Sigmoid colon (tissue), 7 donors: Measurements from ENCODE around the gene TSPAN4. TPM values are rescaled to one million over a fixed set of nuclear protein-coding genes. Genes with fewer than 3 reads are reported as not detected.

Source experiments
- DNase-seq: peaks from one replicate; pipeline ENCODE4 v3.0.0-alpha.2; 2019
- H3K27ac ChIP-seq, 4 donors: fragments of 200-600 bp; sonication (generic); one replicate each; pipeline ENCODE4 v1.5.1; 2016 to 2019; ENCODE audit warnings: mild to moderate bottlenecking in 1 of 4
- H3K27me3 ChIP-seq, 3 donors: fragments of 200-600 bp; sonication (generic); one replicate each; pipeline ENCODE4 v1.5.1; 2019; ENCODE audit warnings: mild to moderate bottlenecking in 1 of 3
- H3K36me3 ChIP-seq, 4 donors: fragments of 200-600 bp; sonication (generic); one replicate each; pipeline ENCODE4 v1.5.1; 2016 to 2019
- H3K4me1 ChIP-seq, 4 donors: fragments of 200-600 bp; sonication (generic); one replicate each; pipeline ENCODE4 v1.5.1; 2017 to 2019
- H3K4me3 ChIP-seq, 4 donors: fragments of 200-600 bp; sonication (generic); one replicate each; pipeline ENCODE4 v1.5.1; 2017 to 2019; ENCODE audit warnings: mild to moderate bottlenecking in 2 of 4, moderate library complexity in 1 of 4
- H3K9me3 ChIP-seq, 4 donors: fragments of 200-600 bp in 3 of 4; sonication (generic) in 3 of 4; one replicate each; pipeline versions ENCODE4 v1.5.1 to v1.6.1; 2013 to 2019
- EP300 ChIP-seq, 4 donors: sonication (generic); formaldehyde crosslinking; IDR thresholded peaks; one replicate each; pipeline ENCODE4 v1.6.1; 2017; ENCODE audit warnings: antibody characterized with exemption in 4 of 4
- POLR2A ChIP-seq, 2 donors: fragments of 450-650 bp; IDR thresholded peaks; one replicate each; pipeline ENCODE4 v1.6.1; 2016; ENCODE audit warnings: antibody characterized with exemption in 2 of 2, mild to moderate bottlenecking in 2 of 2, moderate library complexity in 2 of 2
- POLR2AphosphoS5 ChIP-seq, 4 donors: sonication (generic); formaldehyde crosslinking; IDR thresholded peaks; one replicate each; pipeline ENCODE4 v1.6.1; 2017; ENCODE audit warnings: antibody characterized with exemption in 4 of 4
- WGBS, 2 donors: extraction: QIAGEN DNeasy Blood & Tissue Kit; methylation state at CpG; one replicate each; pipeline ENCODE4 v1.1.7; 2013; 5-methylcytosine and 5-hydroxymethylcytosine counted together
- intact Hi-C: fragments of 100-400 bp; cut with DNase I; formaldehyde crosslinking; loops from one replicate; pipeline ENCODE4 v1.15.1; 2023
- polyA plus RNA-seq, 3 donors: library from polyadenylated mRNA; stranded (reverse); fragments of 200-250 nt; gene quantifications; one replicate each; pipeline ENCODE4 v1.2.3, GENCODE V29; 2013
- total RNA-seq, 4 donors: library from RNA; depleted of rRNA; stranded (reverse); fragments of >200 nt; gene quantifications; one replicate each; pipeline ENCODE4 v1.1.0, GENCODE V29; 2016
- TF ChIP-seq, protein P1 (sequence below), 4 experiments: fragments of 450-650 bp in 3 of 4; fragments of 200-600 bp in 1 of 4; IDR thresholded peaks; one replicate each; pipeline ENCODE4 v1.5.1; 2016 to 2019; ENCODE audit warnings: antibody characterized with exemption in 4 of 4, mild to moderate bottlenecking in 3 of 4, moderate library complexity in 2 of 4
- donor health status: healthy with polysubstance abuse.
- donor health status: Bipolar disorder and iron deficiency.
- donor health status: healthy.

TSPAN4 gene
- total and polyA plus RNA-seq, 7 donors = 8.8 to 92.7 (median 79.2) TPM

- intact Hi-C loops = no loop called here
- DNase-seq = no peak
- no peak for TF ChIP-seq POLR2AphosphoS5 (IDR thresholded peaks at IDR 0.05)
- TF ChIP-seq, protein P1, sequence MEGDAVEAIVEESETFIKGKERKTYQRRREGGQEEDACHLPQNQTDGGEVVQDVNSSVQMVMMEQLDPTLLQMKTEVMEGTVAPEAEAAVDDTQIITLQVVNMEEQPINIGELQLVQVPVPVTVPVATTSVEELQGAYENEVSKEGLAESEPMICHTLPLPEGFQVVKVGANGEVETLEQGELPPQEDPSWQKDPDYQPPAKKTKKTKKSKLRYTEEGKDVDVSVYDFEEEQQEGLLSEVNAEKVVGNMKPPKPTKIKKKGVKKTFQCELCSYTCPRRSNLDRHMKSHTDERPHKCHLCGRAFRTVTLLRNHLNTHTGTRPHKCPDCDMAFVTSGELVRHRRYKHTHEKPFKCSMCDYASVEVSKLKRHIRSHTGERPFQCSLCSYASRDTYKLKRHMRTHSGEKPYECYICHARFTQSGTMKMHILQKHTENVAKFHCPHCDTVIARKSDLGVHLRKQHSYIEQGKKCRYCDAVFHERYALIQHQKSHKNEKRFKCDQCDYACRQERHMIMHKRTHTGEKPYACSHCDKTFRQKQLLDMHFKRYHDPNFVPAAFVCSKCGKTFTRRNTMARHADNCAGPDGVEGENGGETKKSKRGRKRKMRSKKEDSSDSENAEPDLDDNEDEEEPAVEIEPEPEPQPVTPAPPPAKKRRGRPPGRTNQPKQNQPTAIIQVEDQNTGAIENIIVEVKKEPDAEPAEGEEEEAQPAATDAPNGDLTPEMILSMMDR (IDR thresholded peaks at IDR 0.05) = no peak
- TF ChIP-seq POLR2A (IDR thresholded peaks at IDR 0.05) = no peak
- no peak for TF ChIP-seq EP300 (IDR thresholded peaks at IDR 0.05)
- Histone ChIP-seq H3K36me3 (peaks cover 18 to 47% (median 32%) of the 10 kb centered on the region in 4 donors), H3K27me3 (no peaks in the 10 kb centered on the region), H3K4me3 (no peak overlapping the region), H3K4me1 (peaks cover 0 to 16% (median 13%) of the 10 kb centered on the region in 4 donors), H3K27ac (peak overlapping the region in 3 of 4 donors; percentile 35 to 51 (median 35)), H3K9me3 (no peaks in the 10 kb centered on the region)
- WGBS, 2 donors = 87 to 90% methylated on average over 17 of the region's 17 CpGs
Measured at GRCh38 chr11:897253-898142, 54.8 kb downstream of the TSPAN4 start.

DNA sequence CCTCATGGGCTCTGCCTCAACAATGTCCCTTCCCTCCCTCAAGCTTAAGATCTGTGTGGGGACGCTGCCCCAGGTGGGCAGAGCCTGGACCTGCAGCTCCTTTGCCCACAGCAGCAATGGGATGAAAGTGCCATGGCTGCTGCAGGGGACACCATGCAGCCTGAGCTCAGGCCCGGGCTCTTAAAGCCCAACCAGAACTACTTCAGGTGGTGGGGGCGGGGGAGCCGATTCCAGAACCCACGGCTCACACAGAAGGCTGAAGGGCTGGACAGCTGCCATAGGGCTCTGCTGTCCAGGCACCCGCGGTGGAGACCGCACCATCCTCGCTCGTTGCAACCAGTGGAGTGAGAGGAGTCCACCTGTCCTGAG lies 55.5 kb downstream of the TSPAN4 start:
- Histone ChIP-seq H3K27me3 (no peaks in the 10 kb centered on the region), H3K36me3 (peaks cover 18 to 53% (median 38%) of the 10 kb centered on the region in 4 donors), H3K4me3 (no peak overlapping the region), H3K9me3 (no peaks in the 10 kb centered on the region), H3K27ac (peak overlapping the region in 3 of 4 donors; percentile 35 to 51 (median 35)), H3K4me1 (peaks cover 0 to 16% (median 13%) of the 10 kb centered on the region in 4 donors)
- WGBS, 2 donors = 81 to 85% methylated on average over 10 of the region's 10 CpGs
- no peak for TF ChIP-seq POLR2AphosphoS5 (IDR thresholded peaks at IDR 0.05)
- TF ChIP-seq, protein P1 (IDR thresholded peaks at IDR 0.05) = no peak
- TF ChIP-seq EP300 (IDR thresholded peaks at IDR 0.05) = no peak
- TF ChIP-seq POLR2A (IDR thresholded peaks at IDR 0.05) = no peak
- no peak for DNase-seq
- intact Hi-C loops = no loop called here

DNA sequence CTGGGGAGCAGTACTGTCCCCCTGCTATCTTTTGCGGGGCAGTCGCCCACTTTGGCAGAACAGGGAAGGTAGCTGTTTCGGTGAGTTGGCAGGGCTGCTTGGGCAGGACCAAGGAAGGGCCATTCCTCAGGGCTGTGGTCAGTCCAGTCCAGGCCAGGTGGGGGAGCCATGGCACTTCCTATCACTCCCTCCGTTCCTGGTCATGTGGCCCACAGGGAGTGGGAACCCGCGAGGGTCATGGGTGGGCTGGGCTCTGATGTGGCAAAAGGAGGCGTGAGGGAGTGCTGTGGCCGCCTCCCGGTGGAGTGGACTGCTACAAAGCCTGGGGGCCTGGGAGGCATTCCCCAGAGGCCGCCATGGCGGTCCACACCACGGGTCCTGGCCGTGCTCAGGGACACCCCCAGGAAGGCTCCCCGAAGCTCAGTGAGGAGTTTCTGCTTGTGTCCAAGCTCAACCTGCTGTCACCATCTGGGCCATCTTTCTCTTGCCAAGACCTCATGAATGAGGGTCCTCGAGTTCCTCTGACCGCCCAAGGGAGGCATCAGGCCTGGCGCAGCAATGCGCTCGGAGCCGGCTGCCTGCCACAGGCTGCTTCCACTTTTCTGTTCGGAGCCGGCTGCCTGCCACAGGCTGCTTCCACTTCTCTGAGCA lies 56.0 kb downstream of the TSPAN4 start:
- TF ChIP-seq POLR2A (IDR thresholded peaks at IDR 0.05) (no peak), POLR2AphosphoS5 (IDR thresholded peaks at IDR 0.05) (no peak), EP300 (IDR thresholded peaks at IDR 0.05) (no peak)
- TF ChIP-seq, protein P1 (IDR thresholded peaks at IDR 0.05) = no peak
- H3K4me1 ChIP-seq = peaks cover 0 to 16% (median 13%) of the 10 kb centered on the region in 4 donors
- peak overlapping the region in 1 of 4 donors; percentile 35 for H3K27ac ChIP-seq
- H3K36me3 ChIP-seq = peaks cover 18 to 59% (median 41%) of the 10 kb centered on the region in 4 donors
- H3K27me3 ChIP-seq = no peaks in the 10 kb centered on the region
- H3K9me3 ChIP-seq = no peaks in the 10 kb centered on the region
- no peak overlapping the region for H3K4me3 ChIP-seq
- intact Hi-C loops = no loop called here
- no peak for DNase-seq
- 90 to 92% methylated on average over 22 of the region's 22 CpGs for WGBS, 2 donors

GRCh38 chr11:899724-900123 lies 57.1 kb downstream of the TSPAN4 start:
- H3K27me3 ChIP-seq = no peaks in the 10 kb centered on the region
- no peak for TF ChIP-seq POLR2A (IDR thresholded peaks at IDR 0.05)
- TF ChIP-seq POLR2AphosphoS5 (IDR thresholded peaks at IDR 0.05) = no peak
- TF ChIP-seq, protein P1 (IDR thresholded peaks at IDR 0.05) = no peak
- TF ChIP-seq EP300 (IDR thresholded peaks at IDR 0.05) = no peak
- no peak for DNase-seq
- peaks cover 0 to 16% (median 13%) of the 10 kb centered on the region in 4 donors for H3K4me1 ChIP-seq
- peaks cover 18 to 67% (median 51%) of the 10 kb centered on the region in 4 donors for H3K36me3 ChIP-seq
- H3K9me3 ChIP-seq = no peaks in the 10 kb centered on the region
- no peak overlapping the region for H3K4me3 ChIP-seq
- H3K27ac ChIP-seq = no peak overlapping the region
- 95 to 97% methylated on average over 11 of the region's 11 CpGs for WGBS, 2 donors
- intact Hi-C loops = no loop called here
